H1 (cell line): ENCODE measurements around the gene SLC22A8. TPM values are rescaled to one million over a fixed set of nuclear protein-coding genes. Genes with fewer than 3 reads are reported as not detected.

Source experiments
- CTCF ChIA-PET: fragments of 300-600 bp; sonication (Branson Sonifier 250); formaldehyde crosslinking; loops from one replicate; lab custom pipeline; 2021; ENCODE audit not compliant: partially characterized antibody; lab: Charles Lee
- POLR2A ChIA-PET: fragments of 300-600 bp; sonication (Branson Sonifier 250); formaldehyde crosslinking; loops from one replicate; lab custom pipeline; 2021; ENCODE audit warnings: inconsistent platforms; ENCODE audit not compliant: partially characterized antibody; lab: Charles Lee
- DNase-seq, 2 experiments: peaks; one replicate each; pipeline versions ENCODE4 v3.0.0 to v3.0.0-alpha.2; 2010 to 2022; ENCODE audit warnings: low spot score in 2 of 2, low read depth in 1 of 2, mixed read lengths in 1 of 2
- FAIRE-seq: peaks from 2 replicates; lab custom pipeline; 2011; peaks lifted over from hg19 to GRCh38; lab: Jason Lieb, UNC
- H2AFZ ChIP-seq: 2 replicates; pipeline ENCODE4 v1.8.1; 2012; ENCODE audit warnings: low read length, inconsistent platforms
- H2AK5ac ChIP-seq: 2 replicates; pipeline ENCODE4 v1.6.1; 2013; ENCODE audit warnings: low read depth, low read length
- H2BK120ac ChIP-seq: replicated peaks from 2 replicates; pipeline ENCODE3; 2013; ENCODE audit warnings: low read depth, low read length, inconsistent platforms
- H2BK12ac ChIP-seq: 2 replicates; pipeline ENCODE4 v1.6.1; 2013; ENCODE audit warnings: low read depth, low read length
- H2BK15ac ChIP-seq: 2 replicates; pipeline ENCODE4 v1.6.1; 2013; ENCODE audit warnings: low read length
- H2BK20ac ChIP-seq: 2 replicates; pipeline ENCODE4 v1.6.1; 2013; ENCODE audit warnings: low read length
- H2BK5ac ChIP-seq: 2 replicates; pipeline ENCODE4 v1.6.1; 2013; ENCODE audit warnings: low read depth, low read length
- H3K14ac ChIP-seq: 2 replicates; pipeline ENCODE4 v1.6.1; 2013; ENCODE audit warnings: inconsistent platforms; ENCODE audit not compliant: insufficient read length
- H3K18ac ChIP-seq: 2 replicates; pipeline ENCODE4 v1.6.1; 2013; ENCODE audit warnings: low read length; ENCODE audit errors: extremely low read depth
- H3K23ac ChIP-seq: 2 replicates; pipeline ENCODE4 v1.6.1; 2013; ENCODE audit warnings: inconsistent platforms; ENCODE audit not compliant: insufficient read length
- H3K23me2 ChIP-seq: 2 replicates; pipeline ENCODE4 v1.6.1; 2013; ENCODE audit warnings: low read depth, low read length
- H3K27ac ChIP-seq: 2 replicates; pipeline ENCODE4 v1.6.1; 2011; ENCODE audit warnings: low read depth, low read length, inconsistent platforms
- H3K27me3 ChIP-seq, 4 experiments: replicated peaks in 1 of 4; 1 replicate in 1 of 4; 2 replicates in 3 of 4; pipeline versions ENCODE4 v1.6.1 to v1.8.1; 2011 to 2013; ENCODE audit warnings: low read length in 3 of 4, mild to moderate bottlenecking in 3 of 4, inconsistent platforms in 2 of 4, mixed read lengths in 2 of 4, moderate library complexity in 1 of 4; ENCODE audit not compliant: control insufficient read depth in 3 of 4, insufficient read depth in 3 of 4; ENCODE audit errors: extremely low read depth in 1 of 4
- H3K36me3 ChIP-seq, 4 experiments: 2 replicates each; pipeline versions ENCODE4 v1.6.1 to v1.8.1; 2011 to 2013; ENCODE audit warnings: mild to moderate bottlenecking in 4 of 4, low read length in 3 of 4, moderate library complexity in 2 of 4, control low read depth in 1 of 4, inconsistent platforms in 1 of 4; ENCODE audit not compliant: insufficient read depth in 4 of 4, control insufficient read depth in 2 of 4
- H3K4ac ChIP-seq: replicated peaks from 2 replicates; pipeline ENCODE3; 2013; ENCODE audit warnings: low read length, low read depth, mixed read lengths, inconsistent platforms; ENCODE audit not compliant: insufficient read length
- H3K4me1 ChIP-seq, 4 experiments: replicated peaks in 1 of 4; 1 replicate in 1 of 4; 2 replicates in 3 of 4; pipeline versions ENCODE4 v1.6.1 to v1.8.1; 2011 to 2013; ENCODE audit warnings: low read length in 3 of 4, inconsistent platforms in 2 of 4, mixed read lengths in 1 of 4; ENCODE audit not compliant: insufficient read depth in 4 of 4, control insufficient read depth in 3 of 4
- H3K4me2 ChIP-seq, 2 experiments: 2 replicates each; pipeline versions ENCODE4 v1.6.1 to v1.8.1; 2011 to 2013; ENCODE audit warnings: low read depth in 2 of 2, low read length in 2 of 2, control low read depth in 1 of 2, inconsistent platforms in 1 of 2, mild to moderate bottlenecking in 1 of 2; ENCODE audit not compliant: insufficient read depth in 1 of 2
- H3K4me3 ChIP-seq, 4 experiments: fragments of 200-600, 300-600 bp in 1 of 4; sonication (generic), shearing (Covaris generic), sonication (Bioruptor Twin) in 1 of 4; 2 replicates each; pipeline versions ENCODE4 v1.5.1 to v1.8.1; 2011 to 2016; ENCODE audit warnings: low read length in 4 of 4, low read depth in 3 of 4, control low read depth in 2 of 4, inconsistent platforms in 2 of 4, mild to moderate bottlenecking in 2 of 4, mixed read lengths in 1 of 4, moderate library complexity in 1 of 4; ENCODE audit not compliant: insufficient read depth in 2 of 4; ENCODE audit errors: extremely low read depth in 1 of 4
- H3K56ac ChIP-seq: replicated peaks from 2 replicates; pipeline ENCODE3; 2013; ENCODE audit warnings: low read depth, mild to moderate bottlenecking, mixed read lengths, low read length, inconsistent platforms; ENCODE audit not compliant: insufficient read length
- H3K79me1 ChIP-seq: 2 replicates; pipeline ENCODE4 v1.6.1; 2013; ENCODE audit warnings: low read depth, low read length, control low read depth
- H3K79me2 ChIP-seq, 2 experiments: 2 replicates each; pipeline versions ENCODE4 v1.6.1 to v1.8.1; 2012 to 2013; ENCODE audit warnings: low read length in 2 of 2, mild to moderate bottlenecking in 2 of 2, inconsistent platforms in 1 of 2; ENCODE audit not compliant: insufficient read depth in 2 of 2, control insufficient read depth in 1 of 2
- H3K9ac ChIP-seq, 4 experiments: replicated peaks in 1 of 4; 1 replicate in 1 of 4; 2 replicates in 3 of 4; pipeline versions ENCODE4 v1.6.1 to v1.8.1; 2011 to 2013; ENCODE audit warnings: low read depth in 3 of 4, low read length in 3 of 4, control low read depth in 2 of 4, mild to moderate bottlenecking in 2 of 4, moderate library complexity in 2 of 4, inconsistent platforms in 1 of 4; ENCODE audit errors: extremely low read depth in 1 of 4
- H3K9me3 ChIP-seq, 2 experiments: 2 replicates each; pipeline versions ENCODE4 v1.6.1 to v1.8.1; 2012 to 2013; ENCODE audit warnings: mild to moderate bottlenecking in 2 of 2, moderate library complexity in 2 of 2, control low read depth in 1 of 2, inconsistent platforms in 1 of 2, low read depth in 1 of 2, low read length in 1 of 2, mixed read lengths in 1 of 2; ENCODE audit not compliant: insufficient read depth in 2 of 2
- H4K20me1 ChIP-seq, 2 experiments: replicated peaks in 1 of 2; 2 replicates each; pipeline versions ENCODE3 to v1.8.1; 2011 to 2013; ENCODE audit warnings: inconsistent platforms in 2 of 2, low read length in 2 of 2, mild to moderate bottlenecking in 1 of 2; ENCODE audit not compliant: insufficient read depth in 2 of 2, control insufficient read depth in 1 of 2
- H4K5ac ChIP-seq: 2 replicates; pipeline ENCODE4 v1.6.1; 2013; ENCODE audit warnings: low read length, low read depth, mixed read lengths, inconsistent platforms; ENCODE audit not compliant: insufficient read length
- H4K8ac ChIP-seq: 2 replicates; pipeline ENCODE4 v1.8.0; 2013; ENCODE audit warnings: mild to moderate bottlenecking, moderate library complexity, low read length, inconsistent platforms; ENCODE audit not compliant: insufficient read depth; ENCODE audit errors: extremely low read depth
- H4K91ac ChIP-seq: replicated peaks from 2 replicates; pipeline ENCODE3; 2013; ENCODE audit warnings: low read length, mixed read lengths, inconsistent platforms; ENCODE audit not compliant: insufficient read length
- WGBS, 2 experiments: shearing (Covaris generic) in 1 of 2; methylation state at CpG; one replicate each; pipeline versions ENCODE4 v1.1.6 to v1.1.7; 2013 to 2015; ENCODE audit warnings: low lambda C conversion rate in 2 of 2, mixed read lengths in 2 of 2, inconsistent platforms in 1 of 2, low coverage in 1 of 2, missing lambda C conversion rate in 1 of 2; ENCODE audit not compliant: insufficient replicate concordance in 2 of 2, insufficient coverage in 1 of 2, insufficient read length in 1 of 2; ENCODE audit errors: extremely low coverage in 1 of 2, missing lambda C conversion rate in 1 of 2; 5-methylcytosine and 5-hydroxymethylcytosine counted together
- polyA plus RNA-seq, 7 experiments: library from polyadenylated mRNA; depleted of rRNA in 3 of 7; stranded (reverse) in 5 of 7; unstranded in 2 of 7; fragments of >200 nt in 5 of 7; fragments of 200-250 nt in 2 of 7; gene quantifications; 1 replicate in 5 of 7; 2 replicates in 1 of 7; 4 replicates in 1 of 7; pipeline versions ENCODE4 v1.2.1 to v1.2.3, GENCODE V29; 2011 to 2013; ENCODE audit warnings: missing spikeins in 2 of 7, mixed read lengths in 2 of 7
- total RNA-seq: library from RNA; stranded (reverse); fragmentation: NEBNext Ultra II Directional; extraction: Animal tissue kit (Norgen Biotek cat#: 25700); gene quantifications from 2 replicates; pipeline ENCODE4 v1.2.1, GENCODE V29; 2021

The SLC22A8 gene
- total and polyA plus RNA-seq, 2 of the 8 experiments (the other 6 are each of a cell fraction or from before 2014, with no cell fraction given), result not detected

GRCh38 chr11:62953811-62954210 lies 61.8 kb downstream of the SLC22A8 start:
- Histone ChIP-seq H2BK12ac (no peak overlapping the region), H3K4me1 (0 out of 7 replicates have a peak, but pooled peaks cover 0 to 3% (median 0%) of the 10 kb centered on the region in 4 experiments), H3K4me3 (no peak overlapping the region), H2AFZ (no peak overlapping the region), H3K79me2 (no peaks in the 10 kb centered on the region), H3K9me3 (no peaks in the 10 kb centered on the region), H3K18ac (no peak overlapping the region), H3K36me3 (no peaks in the 10 kb centered on the region), H4K20me1 (no peaks in the 10 kb centered on the region), H3K9ac (no peak overlapping the region), H3K23me2 (no peaks in the 10 kb centered on the region), H4K8ac (no peak overlapping the region), H4K91ac (no peak overlapping the region), H2BK15ac (no peak overlapping the region), H2BK120ac (no peak overlapping the region), H3K27ac (no peak overlapping the region), H4K5ac (no peak overlapping the region), H3K27me3 (no peaks in the 10 kb centered on the region), H2BK5ac (no peak overlapping the region), H3K79me1 (no peaks in the 10 kb centered on the region), H3K4ac (no peak overlapping the region), H2BK20ac (no peak overlapping the region), H3K4me2 (no peak overlapping the region), H3K23ac (no peak overlapping the region), H2AK5ac (no peak overlapping the region), H3K56ac (no peak overlapping the region), H3K14ac (no peak overlapping the region)
- no peak for FAIRE-seq
- no peak for DNase-seq
- 92% methylated on average over 4 of the region's 4 CpGs; no CpG with 5 or more reads in 1 of the 2 experiments for WGBS, 2 experiments
- CTCF ChIA-PET, result no interaction called here
- POLR2A ChIA-PET, result no interaction called here
